LNCaP clone FGC (cell line): Measurements from ENCODE around the gene FMO5.

Experiments
- DNase-seq: peaks from one replicate; pipeline ENCODE4 v3.0.0-alpha.2; 2011; ENCODE audit warnings: low read depth
- H3K4me3 ChIP-seq: 2 replicates; pipeline ENCODE4 v1.5.1; 2011; ENCODE audit warnings: mild to moderate bottlenecking, low read depth, low read length, control low read depth
- CTCF ChIP-seq: IDR thresholded peaks from 2 replicates; pipeline ENCODE4 v1.5.1; 2012; ENCODE audit warnings: mild to moderate bottlenecking; ENCODE audit not compliant: control insufficient read depth, insufficient read depth; ENCODE audit errors: extremely low read depth

Gene FMO5

GRCh38 chr1:147264158-147264768, 39.1 kb upstream of the FMO5 start:
- DNase-seq = no peak
- H3K4me3 ChIP-seq = no peak overlapping the region
- TF ChIP-seq CTCF = no peak

GRCh38 chr1:147260956-147261355, 35.8 kb upstream of the FMO5 start:
- TF ChIP-seq CTCF = no peak
- DNase-seq = no peak
- no peak overlapping the region for H3K4me3 ChIP-seq

GRCh38 chr1:147252540-147252939, 27.4 kb upstream of the FMO5 start:
- DNase-seq = no peak
- no peak overlapping the region for H3K4me3 ChIP-seq
- TF ChIP-seq CTCF = no peak

GRCh38 chr1:147247656-147248238, 22.6 kb upstream of the FMO5 start:
- DNase-seq = no peak
- H3K4me3 ChIP-seq = no peak overlapping the region
- TF ChIP-seq CTCF = no peak

GRCh38 chr1:147246910-147247655, 21.9 kb upstream of the FMO5 start:
- DNase-seq = no peak
- H3K4me3 ChIP-seq = no peak overlapping the region
- no peak for TF ChIP-seq CTCF

GRCh38 chr1:147246044-147246690, 21.0 kb upstream of the FMO5 start:
- DNase-seq = no peak
- no peak overlapping the region for H3K4me3 ChIP-seq
- TF ChIP-seq CTCF = no peak
